HG02885 (cell line): Measurements from ENCODE around the gene GNG14.
"Not testable (repeated sequence)": the region's sequence is repeated elsewhere in the genome, so short reads cannot be mapped to it uniquely, and the experiment has no call there.

Experiments used
- ATAC-seq: cut with Tn5 transposase; IDR thresholded peaks from one replicate; pipeline ENCODE4 v1.9.1; 2021; ENCODE audit warnings: mild to moderate bottlenecking; ENCODE audit not compliant: unreplicated experiment, poor library complexity

The GNG14 gene

GRCh38 chr19:12687496-12688196, at the start of gene GNG14:
Gene GNG14 (plus strand): TSS chr19:12687998. CDS start chr19:12688049, 51 bp downstream.
- no peak for ATAC-seq

- ATAC-seq: no peak
Measured at GRCh38 chr19:12638611-12639182, 49.1 kb upstream of the GNG14 start.

GRCh38 chr19:12639901-12640613, 47.7 kb upstream of the GNG14 start:
- no peak for ATAC-seq

DNA sequence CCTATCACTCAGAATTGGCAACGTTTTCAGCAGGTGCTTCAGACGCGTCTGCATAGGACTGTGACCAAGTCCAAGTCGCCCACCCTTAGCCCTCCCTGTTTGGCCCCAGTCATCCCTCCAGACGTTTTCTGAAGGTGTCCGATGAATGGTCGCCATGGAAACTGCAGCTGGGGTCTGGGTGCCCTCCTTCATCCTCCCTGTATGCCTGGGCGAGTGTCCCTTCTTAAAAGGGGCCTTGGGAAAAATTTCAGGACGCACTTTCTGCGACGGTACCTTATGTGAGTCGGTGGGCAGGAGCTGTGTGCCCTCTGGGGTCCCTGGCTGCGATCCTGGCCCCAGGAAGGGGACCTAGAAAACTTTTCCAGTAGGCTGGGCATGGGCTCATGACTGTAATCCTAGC, 46.3 kb upstream of the GNG14 start:
- no peak for ATAC-seq

DNA sequence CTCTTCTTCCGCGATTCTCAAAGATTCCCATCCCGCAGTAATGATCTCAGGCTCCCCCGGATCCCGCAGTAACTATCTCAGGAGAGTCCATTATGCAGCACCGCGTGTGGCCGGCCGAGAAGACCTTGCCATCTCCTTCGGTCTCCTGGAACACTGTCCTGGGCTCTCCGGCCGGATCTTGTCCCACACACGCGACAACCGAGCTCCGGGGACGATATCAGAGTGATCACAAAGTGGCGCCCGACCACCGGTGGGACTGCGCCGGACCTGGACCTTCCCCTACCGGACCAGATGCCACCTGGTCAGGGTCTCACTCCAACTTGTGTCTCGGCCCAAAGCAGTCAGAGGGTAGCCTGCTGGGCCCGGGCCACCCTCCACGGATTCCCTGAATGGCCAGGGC, 45.3 kb upstream of the GNG14 start:
- no peak for ATAC-seq

GRCh38 chr19:12643716-12644115, 44.1 kb upstream of the GNG14 start:
- not testable (repeated sequence) for ATAC-seq

GRCh38 chr19:12646551-12646950, 41.2 kb upstream of the GNG14 start:
- no peak for ATAC-seq

DNA sequence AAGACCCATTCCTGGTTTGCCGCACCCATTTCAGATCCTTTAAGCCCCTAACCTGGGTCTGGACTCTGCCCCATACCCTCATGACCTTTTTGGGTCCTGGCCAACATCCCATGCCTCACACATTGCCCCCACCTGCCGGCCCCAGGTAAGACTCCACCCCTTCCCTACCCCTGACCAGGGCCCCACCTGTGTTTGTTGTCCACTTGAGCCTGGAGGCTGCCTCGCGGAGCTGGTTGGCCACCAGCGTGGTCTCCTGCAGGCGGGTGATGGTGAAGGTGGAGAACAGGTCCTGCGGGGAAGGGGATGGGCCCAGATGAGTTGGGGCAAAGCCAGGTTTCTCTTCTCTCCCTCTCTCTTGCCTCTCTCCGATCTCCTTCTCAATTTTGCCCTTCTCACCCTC, 40.8 kb upstream of the GNG14 start:
- ATAC-seq: no peak

- no peak for ATAC-seq
Measured at GRCh38 chr19:12647490-12648071, 40.2 kb upstream of the GNG14 start.

GRCh38 chr19:12648088-12648487, 39.7 kb upstream of the GNG14 start:
- ATAC-seq: no peak

GRCh38 chr19:12649941-12650340, 37.9 kb upstream of the GNG14 start:
- ATAC-seq: no peak

DNA sequence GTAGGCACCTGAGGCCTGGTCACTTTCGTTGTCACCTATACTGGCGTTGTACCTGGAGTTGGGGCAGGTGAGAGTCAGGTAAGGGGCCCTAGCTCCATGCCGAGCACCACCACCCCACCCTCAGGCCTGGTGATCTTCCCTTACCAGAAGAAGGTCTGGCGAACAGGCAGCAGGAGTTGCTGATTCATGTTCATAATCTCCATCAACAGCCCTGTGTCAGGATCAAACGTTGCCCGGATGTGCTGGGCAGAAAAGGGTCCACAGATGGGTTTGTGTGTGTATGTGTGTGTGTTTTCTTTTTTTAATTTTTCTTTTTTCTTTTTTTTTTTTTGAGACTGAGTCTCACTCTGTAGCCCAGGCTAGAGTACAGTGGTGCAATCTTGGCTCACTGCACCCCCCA, 35.6 kb upstream of the GNG14 start:
- no peak for ATAC-seq

GRCh38 chr19:12655546-12655945, 32.3 kb upstream of the GNG14 start:
- ATAC-seq: no peak

GRCh38 chr19:12656899-12657571, 30.8 kb upstream of the GNG14 start:
- no peak for ATAC-seq

DNA sequence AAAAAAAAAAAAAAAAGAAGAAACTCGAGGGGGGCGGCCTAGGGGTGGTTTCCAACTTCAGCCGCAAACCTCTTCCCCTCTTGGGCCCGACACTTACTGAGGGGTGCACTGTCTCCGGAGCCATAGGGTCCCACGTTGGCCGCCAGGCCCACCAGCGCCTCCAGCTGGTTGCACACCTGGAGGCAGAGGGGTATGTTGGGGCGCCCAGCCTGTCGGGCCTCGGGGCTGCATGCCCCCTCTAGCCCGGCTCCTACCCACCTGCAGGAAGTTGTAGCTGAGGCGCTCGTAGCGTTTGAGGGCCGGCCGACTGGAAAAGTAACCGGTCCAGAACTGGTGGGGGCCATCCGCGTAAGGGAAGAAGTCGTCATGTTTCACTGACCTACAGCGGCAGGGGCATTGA, 29.8 kb upstream of the GNG14 start:
- ATAC-seq: no peak

DNA sequence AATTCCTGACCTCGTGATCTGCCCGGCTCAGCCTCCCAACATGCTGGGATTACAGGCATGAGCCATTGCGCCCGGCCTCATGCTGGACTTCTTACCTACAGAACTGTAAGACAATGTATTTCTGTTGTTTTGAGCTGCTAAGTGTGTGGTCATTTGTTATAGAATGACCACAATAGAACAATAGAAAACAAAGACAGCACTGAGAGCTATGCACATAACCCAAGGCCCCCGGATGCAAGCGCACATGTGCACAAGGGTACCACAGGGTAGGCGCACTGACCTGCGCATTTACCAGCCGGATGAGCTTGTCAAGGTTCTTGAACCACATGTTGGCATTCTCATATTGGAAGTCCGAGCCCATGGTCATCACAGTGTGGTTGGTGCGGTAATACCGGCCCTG, 26.8 kb upstream of the GNG14 start:
- no peak for ATAC-seq

GRCh38 chr19:12664406-12665280, 23.2 kb upstream of the GNG14 start:
- ATAC-seq: no peak

- ATAC-seq: no peak
Measured at GRCh38 chr19:12665281-12665573, 22.6 kb upstream of the GNG14 start.

DNA sequence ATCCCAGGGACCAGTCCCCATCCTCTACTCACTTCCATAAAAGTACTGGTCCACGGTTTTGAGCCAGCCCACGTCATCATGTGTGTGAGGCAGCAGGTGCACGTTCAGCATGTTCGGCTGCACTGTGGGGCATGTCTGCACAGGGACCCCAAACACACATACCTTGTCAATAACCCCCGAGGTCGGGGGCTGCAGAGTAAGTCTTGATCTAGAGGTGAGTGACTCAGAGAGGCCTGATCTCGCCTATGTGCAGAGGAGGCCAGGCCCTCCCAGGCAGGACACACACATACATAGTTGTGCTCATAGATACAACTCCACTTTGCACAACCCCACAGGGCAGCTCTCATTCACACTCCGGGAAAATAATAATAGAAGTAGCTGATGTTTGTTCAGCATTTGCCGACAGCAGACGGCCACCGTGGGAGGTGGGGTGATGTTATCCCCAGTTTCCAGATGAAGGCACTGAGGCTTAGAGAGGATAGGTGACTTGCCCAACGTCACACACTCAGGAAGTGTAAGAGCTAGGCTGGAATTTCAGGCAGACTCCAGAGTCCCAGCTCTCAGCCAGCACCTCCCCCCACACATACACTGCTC, 22.0 kb upstream of the GNG14 start:
- no peak for ATAC-seq
